ENCODE data around the gene SCAF8. TPM values are rescaled to one million over a fixed set of nuclear protein-coding genes. Genes with fewer than 3 reads are reported as not detected.

Gene SCAF8
- total and polyA plus RNA-seq, 2 of the 8 experiments (the other 6 are each of a cell fraction or from before 2014, with no cell fraction given): 20.3 to 46.3 TPM

DNA sequence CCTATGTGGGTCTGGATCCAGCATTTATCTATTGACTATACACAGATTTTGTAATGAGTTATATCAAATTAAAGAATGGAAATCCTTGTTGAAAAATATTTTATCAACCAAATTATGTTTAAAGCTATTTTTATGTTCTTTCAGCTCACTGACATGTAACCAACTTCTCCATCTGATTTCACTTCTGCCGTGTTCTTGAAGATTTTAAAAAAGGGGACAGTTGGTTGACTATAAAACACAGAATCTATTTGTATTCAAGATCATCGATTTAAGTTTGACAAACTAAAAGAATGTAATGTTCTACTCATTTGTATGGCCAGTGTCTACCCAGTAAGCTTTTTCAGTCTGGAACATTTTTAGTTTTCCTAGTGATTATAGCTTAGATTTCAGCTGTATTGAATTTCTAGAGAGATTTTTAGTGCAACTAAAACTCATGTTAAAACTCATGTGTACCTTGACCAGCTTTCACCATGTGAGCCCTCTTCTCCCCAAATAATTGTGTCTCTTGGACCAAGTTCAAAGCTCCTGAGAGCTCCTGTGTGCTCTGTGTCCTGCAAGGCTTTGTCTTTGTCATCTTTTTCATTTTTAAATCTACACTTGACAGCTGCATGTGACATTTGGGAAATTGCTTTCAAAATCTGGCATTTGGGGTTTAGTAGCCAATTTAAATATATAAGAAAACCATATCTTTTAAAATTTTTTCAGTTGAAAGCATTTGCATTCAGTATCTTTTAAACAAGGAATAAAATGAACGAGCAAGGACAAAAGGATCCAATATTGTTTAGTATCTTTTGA, 143.5 kb downstream of the SCAF8 start (continued):
- TF ChIP-seq, protein P1, sequence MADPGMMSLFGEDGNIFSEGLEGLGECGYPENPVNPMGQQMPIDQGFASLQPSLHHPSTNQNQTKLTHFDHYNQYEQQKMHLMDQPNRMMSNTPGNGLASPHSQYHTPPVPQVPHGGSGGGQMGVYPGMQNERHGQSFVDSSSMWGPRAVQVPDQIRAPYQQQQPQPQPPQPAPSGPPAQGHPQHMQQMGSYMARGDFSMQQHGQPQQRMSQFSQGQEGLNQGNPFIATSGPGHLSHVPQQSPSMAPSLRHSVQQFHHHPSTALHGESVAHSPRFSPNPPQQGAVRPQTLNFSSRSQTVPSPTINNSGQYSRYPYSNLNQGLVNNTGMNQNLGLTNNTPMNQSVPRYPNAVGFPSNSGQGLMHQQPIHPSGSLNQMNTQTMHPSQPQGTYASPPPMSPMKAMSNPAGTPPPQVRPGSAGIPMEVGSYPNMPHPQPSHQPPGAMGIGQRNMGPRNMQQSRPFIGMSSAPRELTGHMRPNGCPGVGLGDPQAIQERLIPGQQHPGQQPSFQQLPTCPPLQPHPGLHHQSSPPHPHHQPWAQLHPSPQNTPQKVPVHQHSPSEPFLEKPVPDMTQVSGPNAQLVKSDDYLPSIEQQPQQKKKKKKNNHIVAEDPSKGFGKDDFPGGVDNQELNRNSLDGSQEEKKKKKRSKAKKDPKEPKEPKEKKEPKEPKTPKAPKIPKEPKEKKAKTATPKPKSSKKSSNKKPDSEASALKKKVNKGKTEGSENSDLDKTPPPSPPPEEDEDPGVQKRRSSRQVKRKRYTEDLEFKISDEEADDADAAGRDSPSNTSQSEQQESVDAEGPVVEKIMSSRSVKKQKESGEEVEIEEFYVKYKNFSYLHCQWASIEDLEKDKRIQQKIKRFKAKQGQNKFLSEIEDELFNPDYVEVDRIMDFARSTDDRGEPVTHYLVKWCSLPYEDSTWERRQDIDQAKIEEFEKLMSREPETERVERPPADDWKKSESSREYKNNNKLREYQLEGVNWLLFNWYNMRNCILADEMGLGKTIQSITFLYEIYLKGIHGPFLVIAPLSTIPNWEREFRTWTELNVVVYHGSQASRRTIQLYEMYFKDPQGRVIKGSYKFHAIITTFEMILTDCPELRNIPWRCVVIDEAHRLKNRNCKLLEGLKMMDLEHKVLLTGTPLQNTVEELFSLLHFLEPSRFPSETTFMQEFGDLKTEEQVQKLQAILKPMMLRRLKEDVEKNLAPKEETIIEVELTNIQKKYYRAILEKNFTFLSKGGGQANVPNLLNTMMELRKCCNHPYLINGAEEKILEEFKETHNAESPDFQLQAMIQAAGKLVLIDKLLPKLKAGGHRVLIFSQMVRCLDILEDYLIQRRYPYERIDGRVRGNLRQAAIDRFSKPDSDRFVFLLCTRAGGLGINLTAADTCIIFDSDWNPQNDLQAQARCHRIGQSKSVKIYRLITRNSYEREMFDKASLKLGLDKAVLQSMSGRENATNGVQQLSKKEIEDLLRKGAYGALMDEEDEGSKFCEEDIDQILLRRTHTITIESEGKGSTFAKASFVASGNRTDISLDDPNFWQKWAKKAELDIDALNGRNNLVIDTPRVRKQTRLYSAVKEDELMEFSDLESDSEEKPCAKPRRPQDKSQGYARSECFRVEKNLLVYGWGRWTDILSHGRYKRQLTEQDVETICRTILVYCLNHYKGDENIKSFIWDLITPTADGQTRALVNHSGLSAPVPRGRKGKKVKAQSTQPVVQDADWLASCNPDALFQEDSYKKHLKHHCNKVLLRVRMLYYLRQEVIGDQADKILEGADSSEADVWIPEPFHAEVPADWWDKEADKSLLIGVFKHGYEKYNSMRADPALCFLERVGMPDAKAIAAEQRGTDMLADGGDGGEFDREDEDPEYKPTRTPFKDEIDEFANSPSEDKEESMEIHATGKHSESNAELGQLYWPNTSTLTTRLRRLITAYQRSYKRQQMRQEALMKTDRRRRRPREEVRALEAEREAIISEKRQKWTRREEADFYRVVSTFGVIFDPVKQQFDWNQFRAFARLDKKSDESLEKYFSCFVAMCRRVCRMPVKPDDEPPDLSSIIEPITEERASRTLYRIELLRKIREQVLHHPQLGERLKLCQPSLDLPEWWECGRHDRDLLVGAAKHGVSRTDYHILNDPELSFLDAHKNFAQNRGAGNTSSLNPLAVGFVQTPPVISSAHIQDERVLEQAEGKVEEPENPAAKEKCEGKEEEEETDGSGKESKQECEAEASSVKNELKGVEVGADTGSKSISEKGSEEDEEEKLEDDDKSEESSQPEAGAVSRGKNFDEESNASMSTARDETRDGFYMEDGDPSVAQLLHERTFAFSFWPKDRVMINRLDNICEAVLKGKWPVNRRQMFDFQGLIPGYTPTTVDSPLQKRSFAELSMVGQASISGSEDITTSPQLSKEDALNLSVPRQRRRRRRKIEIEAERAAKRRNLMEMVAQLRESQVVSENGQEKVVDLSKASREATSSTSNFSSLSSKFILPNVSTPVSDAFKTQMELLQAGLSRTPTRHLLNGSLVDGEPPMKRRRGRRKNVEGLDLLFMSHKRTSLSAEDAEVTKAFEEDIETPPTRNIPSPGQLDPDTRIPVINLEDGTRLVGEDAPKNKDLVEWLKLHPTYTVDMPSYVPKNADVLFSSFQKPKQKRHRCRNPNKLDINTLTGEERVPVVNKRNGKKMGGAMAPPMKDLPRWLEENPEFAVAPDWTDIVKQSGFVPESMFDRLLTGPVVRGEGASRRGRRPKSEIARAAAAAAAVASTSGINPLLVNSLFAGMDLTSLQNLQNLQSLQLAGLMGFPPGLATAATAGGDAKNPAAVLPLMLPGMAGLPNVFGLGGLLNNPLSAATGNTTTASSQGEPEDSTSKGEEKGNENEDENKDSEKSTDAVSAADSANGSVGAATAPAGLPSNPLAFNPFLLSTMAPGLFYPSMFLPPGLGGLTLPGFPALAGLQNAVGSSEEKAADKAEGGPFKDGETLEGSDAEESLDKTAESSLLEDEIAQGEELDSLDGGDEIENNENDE (IDR thresholded peaks at IDR 0.05; ENCODE audit: insufficient replicate concordance, low read length): no peak
- TF ChIP-seq CHD1 (IDR thresholded peaks at IDR 0.05; ENCODE audit: low read depth, low read length): no peak
